NCI-H748 (cell line): ENCODE results near the gene AP3B1.
"Not testable (repeated sequence)": the region's sequence is repeated elsewhere in the genome, so short reads cannot be mapped to it uniquely, and the experiment has no call there.

Experiments
- DNase-seq: peaks from one replicate; lab custom pipeline; 2025; ENCODE audit not compliant: unreplicated experiment; lab: John Stamatoyannopoulos, UW

Gene AP3B1

GRCh38 chr5:78170335-78170734, 124.2 kb downstream of the AP3B1 start:
- DNase-seq = not testable (repeated sequence)

DNA sequence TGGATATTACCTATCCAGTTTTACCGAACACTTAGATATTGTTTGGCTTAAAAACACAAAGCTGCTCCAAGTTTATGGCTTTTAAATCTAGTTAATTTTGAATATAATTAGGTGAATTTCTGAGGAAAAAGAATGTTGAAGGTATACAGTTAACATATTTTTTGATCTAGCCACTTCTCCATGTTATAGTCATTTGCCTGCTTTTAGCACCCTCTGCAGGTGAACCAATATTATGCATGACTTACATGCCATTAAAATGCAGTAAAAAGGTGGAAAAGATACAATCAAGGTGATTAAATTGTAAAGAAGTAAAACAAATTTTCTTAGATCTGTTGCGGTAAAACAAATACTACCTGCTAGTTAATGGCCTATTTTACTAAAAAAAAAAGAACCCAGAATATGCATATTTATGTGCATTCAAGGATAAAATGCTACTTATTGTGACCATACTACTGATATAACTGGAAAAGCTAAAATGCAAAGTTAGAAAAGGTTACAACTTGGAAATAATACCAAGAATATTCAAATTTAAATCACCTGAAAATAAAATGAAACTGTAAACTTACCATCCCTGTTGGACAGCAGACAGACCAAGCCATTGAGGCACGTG, 132.1 kb downstream of the AP3B1 start:
- DNase-seq = peak; percentile 64

GRCh38 chr5:78157001-78157400, 137.5 kb downstream of the AP3B1 start:
- no peak for DNase-seq

DNA sequence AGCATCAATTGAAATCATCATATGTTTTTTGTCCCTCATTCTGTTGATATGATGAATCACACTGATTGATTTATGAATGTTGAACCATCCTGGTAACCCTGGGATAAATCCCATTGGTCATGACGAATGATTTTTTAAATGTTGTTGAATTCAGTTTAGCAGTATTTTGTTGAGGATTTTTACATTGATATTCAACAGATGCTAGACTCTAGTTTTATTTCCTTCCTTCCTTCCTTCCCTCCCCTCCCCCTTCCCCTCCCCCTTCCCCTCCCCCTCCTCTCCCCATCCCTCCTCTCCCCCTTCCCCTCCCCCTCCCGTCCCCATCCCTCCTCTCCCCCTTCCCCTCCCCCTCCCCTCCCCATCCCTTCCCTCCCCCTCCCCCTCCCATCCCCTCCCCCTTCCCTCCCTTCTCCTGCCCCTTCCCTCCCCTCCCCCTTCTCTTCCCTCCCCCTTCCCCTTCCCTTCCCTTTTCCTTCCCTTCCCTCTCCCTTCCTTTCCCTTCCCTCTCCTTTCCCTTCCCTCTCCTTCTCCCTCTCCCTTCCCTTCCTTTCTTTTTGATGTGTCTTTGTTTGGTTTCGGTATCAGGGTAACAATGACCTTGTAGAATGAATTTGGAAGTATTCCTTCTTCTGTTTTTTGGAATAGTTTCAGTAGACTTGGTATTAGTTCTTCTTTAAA, 142.8 kb downstream of the AP3B1 start:
- no peak for DNase-seq

DNA sequence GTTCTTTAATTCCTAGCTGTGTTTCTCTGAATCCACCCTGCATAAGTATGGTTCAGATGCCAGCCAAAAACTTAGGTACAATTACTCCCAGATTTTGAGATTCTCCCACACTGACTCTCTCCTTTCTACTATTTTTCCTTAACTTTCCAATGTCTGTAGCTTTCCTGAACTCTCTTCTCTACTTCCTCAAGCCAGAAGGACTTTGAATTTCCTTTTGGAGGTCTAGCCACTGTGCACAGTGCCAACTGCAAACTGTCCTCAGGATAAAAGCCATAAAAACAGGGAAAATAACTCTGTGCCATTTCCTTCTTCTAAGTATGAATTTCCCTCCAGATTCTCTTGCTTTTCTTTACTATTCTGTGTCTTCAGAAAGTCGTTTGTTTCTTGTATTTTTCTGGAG, 157.2 kb downstream of the AP3B1 start:
- no peak for DNase-seq

DNA sequence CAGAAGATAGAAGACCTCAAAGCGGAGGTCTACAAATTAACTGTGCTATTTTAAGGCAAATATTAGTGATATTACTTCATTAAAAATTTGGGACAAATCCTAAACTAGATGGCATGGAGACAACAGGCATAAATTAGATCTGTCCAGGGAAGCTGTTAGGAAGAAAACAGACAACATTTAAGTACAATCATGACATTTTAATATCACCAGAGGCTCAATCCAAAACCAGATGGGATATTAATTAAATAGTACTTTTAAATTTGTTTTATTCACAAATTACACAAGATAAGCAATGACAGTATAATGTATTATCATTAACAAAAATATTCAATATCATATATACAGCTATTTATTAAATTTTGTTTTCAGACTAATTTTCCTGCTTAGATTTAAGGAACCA, 161.1 kb downstream of the AP3B1 start:
- DNase-seq = no peak

DNA sequence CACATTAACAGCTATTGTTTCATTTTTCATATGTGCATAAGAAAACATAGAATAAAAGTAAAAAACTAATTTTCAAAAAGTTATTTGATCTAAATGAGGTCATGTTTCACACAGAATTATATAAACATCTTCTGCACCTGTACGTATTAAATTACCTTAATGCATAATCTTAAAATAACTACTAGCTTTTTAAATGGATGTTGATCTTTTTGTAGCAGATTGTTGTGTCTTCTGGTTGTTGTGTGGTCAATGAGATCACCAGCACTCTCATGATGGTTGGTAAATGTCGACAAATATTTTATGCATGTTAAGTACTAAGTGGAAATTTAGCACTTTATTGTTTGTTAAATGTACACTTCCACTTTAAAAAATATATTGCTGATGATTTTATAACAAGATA, 162.0 kb downstream of the AP3B1 start:
- no peak for DNase-seq

GRCh38 chr5:78129597-78129996, 164.9 kb downstream of the AP3B1 start:
- no peak for DNase-seq

DNA sequence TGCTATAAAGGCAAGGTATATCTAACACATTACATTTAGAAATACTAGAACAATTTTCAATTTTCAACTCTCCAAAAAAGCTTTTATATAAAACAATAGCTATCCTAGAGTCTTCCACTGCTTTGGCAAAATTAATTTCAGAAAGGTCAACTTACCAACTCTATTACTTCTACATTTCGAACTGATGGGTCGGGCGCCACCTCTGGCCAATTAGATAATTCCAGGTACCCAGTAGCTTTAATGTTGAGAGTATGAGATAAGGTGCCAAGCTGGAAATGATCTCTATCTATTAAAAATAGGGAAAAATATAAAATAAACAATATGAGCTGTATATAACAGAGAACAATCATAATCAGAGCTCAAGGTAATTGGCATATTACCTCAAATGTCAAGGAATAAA, 166.6 kb downstream of the AP3B1 start:
- DNase-seq = no peak

DNA sequence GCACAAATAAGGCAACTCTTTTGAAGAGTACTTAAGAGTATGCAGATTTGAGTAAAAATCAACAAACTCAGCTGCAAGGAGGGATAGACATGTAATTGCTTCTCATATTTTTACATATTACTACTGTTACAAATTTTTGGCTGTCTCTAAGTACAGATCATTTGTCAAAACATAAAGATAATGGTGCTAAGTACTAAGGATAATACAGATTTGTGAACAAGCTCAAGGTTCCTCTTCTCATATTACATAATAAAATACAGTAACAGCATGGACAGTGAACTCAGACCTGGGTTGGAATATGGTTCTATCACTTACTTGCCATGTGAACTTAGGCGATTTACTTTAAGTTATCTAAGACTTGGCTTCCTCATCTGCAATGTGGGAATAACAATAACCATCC, 168.0 kb downstream of the AP3B1 start:
- DNase-seq = no peak

DNA sequence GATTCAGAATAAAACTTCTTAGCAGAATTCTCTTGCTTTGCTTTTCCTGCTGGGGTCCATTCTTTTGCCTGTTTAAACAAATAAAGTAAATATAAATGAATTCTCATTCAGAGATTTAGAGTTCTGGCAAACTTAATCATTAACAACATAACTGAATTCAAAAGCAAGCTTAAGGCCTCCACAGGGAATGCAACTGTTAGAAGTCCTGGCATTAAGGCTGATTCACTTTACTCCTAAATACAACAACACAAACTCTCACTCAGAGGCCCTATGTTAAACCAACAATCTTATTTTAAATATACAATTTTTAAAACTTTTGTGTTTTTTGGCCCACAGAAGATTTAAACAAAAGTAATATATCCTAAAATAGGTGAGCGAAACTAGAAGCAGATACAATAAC, 178.3 kb downstream of the AP3B1 start:
- no peak for DNase-seq

DNA sequence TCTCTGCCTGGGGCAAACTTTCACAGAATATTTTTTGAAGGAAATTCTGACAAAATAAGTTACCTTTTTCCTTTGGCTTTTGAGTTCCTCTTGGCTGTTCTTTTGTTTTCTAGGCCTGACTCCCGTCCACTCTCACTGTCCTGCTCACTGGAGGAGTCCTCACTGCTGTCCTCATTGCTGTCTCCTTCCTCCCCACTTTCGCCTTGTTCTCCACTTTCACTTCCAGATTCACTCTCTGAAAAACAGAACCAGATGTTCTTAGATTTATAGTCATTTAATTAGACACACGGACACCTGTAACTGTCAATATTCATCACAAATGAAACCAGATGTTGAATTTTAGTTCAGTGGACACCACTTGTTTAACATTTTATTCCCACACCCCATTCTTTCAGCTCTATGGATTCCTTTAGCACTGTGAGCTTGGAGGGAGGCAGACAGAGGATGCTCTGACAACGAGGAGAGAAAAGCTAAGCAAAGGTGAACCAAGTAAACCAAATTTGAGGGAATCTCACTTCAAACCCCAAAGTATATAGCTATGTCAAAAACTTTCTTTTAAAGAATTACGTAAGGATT, 180.7 kb downstream of the AP3B1 start:
- DNase-seq = no peak

- no peak for DNase-seq
These were observed 181.6 kb downstream of the AP3B1 start for GRCh38 chr5:78112931-78113330.

DNA sequence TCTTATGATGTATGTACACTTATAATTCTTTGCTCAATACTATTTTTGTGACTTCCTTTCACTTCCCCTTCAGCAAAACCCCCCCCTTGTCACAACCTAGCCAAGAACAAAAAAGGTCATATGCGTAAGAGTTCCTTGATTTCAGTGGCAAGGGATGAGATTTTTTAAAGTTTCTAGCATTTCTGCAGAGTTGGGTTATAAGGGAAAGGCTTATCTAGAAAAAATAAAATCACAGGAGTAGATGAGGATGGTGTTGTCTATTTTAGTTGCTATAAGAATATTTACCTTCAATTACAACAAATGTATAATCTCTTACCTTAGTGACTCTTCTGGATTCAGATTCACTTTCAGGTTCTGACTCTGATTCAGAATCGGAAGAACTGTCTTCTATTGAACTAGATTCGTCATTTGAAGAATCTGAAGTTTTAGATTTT, 184.6 kb downstream of the AP3B1 start:
- DNase-seq = no peak

GRCh38 chr5:78108564-78108963, 185.9 kb downstream of the AP3B1 start:
- no peak for DNase-seq

- peak; percentile 19 for DNase-seq
These were observed 191.1 kb downstream of the AP3B1 start for GRCh38 chr5:78103232-78103918.

DNA sequence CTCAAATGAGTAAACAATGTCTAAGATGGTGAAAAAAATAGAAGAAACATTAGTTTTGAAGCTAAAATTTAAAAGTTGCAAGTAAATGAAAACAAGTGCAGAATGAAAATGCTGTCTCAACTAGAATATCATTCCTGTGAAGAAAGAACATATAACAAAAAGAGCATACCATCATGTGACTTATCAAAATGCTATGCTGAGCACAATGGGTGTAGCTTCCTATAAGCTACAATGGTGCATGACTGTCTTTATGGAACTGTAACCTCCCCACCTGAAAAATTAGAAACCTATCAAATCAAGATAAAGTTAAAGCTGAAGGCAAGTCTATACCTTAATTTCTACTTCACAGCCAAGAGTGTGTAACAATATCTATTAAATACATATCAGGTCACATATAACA, 192.0 kb downstream of the AP3B1 start:
- no peak for DNase-seq

DNA sequence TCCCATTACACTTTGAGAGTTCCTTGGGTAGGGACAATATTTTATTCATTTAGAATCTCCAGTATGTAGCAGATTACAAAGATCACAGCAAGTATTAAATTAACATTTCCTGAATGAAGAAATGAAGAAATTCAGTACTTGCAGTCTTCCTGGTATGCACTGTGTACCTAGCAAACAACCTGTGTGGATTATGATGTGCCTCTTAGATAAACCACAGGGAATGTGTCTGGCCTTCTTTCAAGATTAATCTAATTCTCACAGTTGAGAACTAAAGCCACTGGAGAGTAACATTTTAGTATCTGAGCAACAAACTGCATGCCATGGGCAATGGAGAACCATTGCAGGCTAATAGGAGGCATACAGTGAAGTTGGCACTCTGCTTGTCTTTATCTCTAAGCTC, 199.4 kb downstream of the AP3B1 start:
- no peak for DNase-seq

DNA sequence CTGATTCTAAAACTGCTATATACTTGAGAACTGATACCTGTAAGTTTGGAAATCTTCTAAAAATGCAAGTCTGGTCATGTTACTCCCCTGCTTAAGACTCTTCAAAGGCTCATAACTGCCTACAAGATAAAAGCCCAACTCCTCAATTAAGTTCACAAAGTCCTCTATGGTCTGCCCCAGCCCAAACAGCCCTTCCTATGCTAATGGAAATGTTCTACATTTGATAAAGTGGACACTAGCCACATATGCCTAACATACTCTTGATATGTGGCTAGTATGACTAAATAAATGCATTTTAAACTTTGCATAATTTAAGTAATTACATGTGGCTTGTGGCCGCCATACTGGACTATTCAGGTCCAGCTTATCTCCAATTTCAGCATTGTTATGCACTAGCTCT, 204.5 kb downstream of the AP3B1 start:
- DNase-seq = no peak

DNA sequence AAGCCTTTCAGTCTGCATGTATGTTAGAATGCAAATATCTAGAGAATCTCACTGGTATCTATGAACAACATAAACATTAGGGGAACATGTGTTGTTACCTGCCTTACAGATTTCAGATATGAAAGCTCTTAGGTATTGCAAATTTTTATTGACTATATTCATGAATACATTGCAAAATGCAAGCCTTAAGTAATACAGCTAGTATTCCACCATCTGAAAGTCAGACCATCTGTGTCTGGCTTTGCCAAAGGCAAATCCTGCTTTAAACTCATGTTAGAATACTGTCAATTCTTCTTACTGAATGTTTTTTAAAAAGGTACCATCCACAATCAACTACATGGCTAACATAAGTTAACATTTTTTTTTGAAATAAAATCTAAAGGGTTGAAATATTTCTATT, 215.6 kb downstream of the AP3B1 start:
- DNase-seq = no peak

- no peak for DNase-seq
These were observed 217.0 kb downstream of the AP3B1 start for GRCh38 chr5:78077369-78078068.
